IPS DF 6.9 (cell line): ENCODE results near the gene DDX10.

ENCODE experiments used
- DNase-seq: peaks from one replicate; pipeline ENCODE4 v3.0.0-alpha.2; 2013; ENCODE audit warnings: low read depth, low spot score
- H3K27ac ChIP-seq: one replicate; pipeline ENCODE4 v1.5.1; 2013; ENCODE audit warnings: low read length, control low read depth
- H3K27me3 ChIP-seq: 2 replicates; pipeline ENCODE4 v1.6.1; 2013; ENCODE audit warnings: mild to moderate bottlenecking, low read length; ENCODE audit not compliant: control insufficient read depth, insufficient read depth
- H3K36me3 ChIP-seq: 2 replicates; pipeline ENCODE4 v1.6.1; 2013; ENCODE audit warnings: low read length; ENCODE audit not compliant: control insufficient read depth, insufficient read depth
- H3K4me1 ChIP-seq: 2 replicates; pipeline ENCODE4 v1.6.1; 2013; ENCODE audit warnings: low read length; ENCODE audit not compliant: control insufficient read depth, insufficient read depth
- H3K4me3 ChIP-seq: 2 replicates; pipeline ENCODE4 v1.5.1; 2013; ENCODE audit warnings: mild to moderate bottlenecking, low read length
- H3K9me3 ChIP-seq: 2 replicates; pipeline ENCODE4 v1.6.1; 2013; ENCODE audit warnings: low read length, inconsistent platforms; ENCODE audit not compliant: control insufficient read depth, insufficient read depth
- WGBS: extraction: QIAGEN DNeasy Blood & Tissue Kit; methylation state at CpG from one replicate; pipeline ENCODE4 v1.1.7; 2013; ENCODE audit warnings: mixed read lengths, missing lambda C conversion rate; ENCODE audit not compliant: insufficient read length, insufficient coverage; 5-methylcytosine and 5-hydroxymethylcytosine counted together

DDX10 gene

DNA sequence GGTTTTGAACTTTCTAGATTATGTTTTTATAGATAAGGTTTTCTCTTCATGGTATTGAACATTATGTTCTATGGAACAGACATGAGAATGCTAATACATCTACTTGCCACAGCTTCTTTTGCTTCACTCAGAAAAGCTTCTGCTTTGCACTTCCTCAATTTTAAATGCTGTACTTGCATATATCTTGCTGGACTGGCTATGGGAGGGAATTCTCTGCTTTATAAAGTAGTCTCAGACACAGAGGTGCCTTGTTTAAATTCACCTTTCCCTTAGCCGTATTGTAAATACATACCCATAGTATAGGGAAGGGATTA, 173.9 kb downstream of the DDX10 start:
- H3K27ac ChIP-seq, result no peak overlapping the region
- H3K36me3 ChIP-seq, result no peaks in the 10 kb centered on the region
- no peaks in the 10 kb centered on the region for H3K9me3 ChIP-seq
- H3K4me1 ChIP-seq, result no peaks in the 10 kb centered on the region; the same call in 1 of the 2 replicates
- no peak for DNase-seq
- H3K27me3 ChIP-seq, result no peaks in the 10 kb centered on the region
- H3K4me3 ChIP-seq, result no peak overlapping the region
- WGBS, result no CpG with 5 or more reads among the region's 1 CpG

DNA sequence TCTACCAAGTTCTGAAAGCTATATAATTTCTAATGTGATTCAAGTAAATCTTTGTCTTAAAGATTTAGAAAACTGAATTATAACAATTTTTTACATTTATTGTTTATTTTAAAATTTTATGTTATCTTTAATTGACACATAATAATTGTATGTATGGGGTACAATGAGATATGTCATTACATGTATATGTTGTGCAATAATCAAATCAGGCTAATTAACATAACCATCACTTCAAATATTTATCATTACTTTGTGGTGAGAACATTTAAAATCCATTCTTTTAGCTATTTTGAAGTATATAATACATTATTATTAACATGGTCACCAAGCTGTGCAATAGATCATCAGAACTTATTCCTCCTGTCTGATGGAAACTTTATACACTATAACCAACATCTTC, 181.1 kb downstream of the DDX10 start:
- Histone ChIP-seq H3K27ac (no peak overlapping the region), H3K4me3 (no peak overlapping the region), H3K4me1 (no peaks in the 10 kb centered on the region), H3K9me3 (no peaks in the 10 kb centered on the region), H3K36me3 (no peaks in the 10 kb centered on the region), H3K27me3 (no peaks in the 10 kb centered on the region)
- DNase-seq, result no peak

DNA sequence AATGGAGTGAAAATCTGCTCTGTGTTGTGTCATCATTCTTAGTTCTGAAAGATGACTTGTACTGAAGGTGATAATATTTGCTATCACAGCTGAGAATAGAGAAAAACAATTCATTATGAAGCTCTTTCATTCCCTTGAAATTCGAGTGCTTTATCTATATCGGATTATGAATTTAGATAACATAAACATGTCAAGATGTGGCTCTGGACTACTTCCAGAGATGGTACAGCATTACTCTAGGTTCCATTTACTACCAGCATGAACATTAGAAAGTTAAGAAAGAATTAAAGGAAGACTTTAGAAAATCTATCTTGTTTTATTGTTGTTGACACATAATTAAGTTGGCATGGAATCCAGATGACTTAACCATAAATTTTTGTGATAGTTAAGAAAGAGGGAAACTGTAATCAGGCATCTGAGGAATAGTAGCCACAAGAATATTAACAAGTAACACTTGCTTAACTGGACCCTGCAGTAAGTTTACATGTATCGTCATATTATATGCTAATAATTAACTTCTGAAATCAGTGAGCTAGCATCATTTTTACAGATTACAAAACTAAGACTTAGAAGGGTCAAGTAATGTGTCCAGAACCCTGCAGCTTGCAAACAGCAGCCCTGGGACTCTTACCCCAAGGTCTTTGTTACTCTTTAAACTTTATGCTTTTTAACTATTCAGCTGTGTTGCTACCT, 182.6 kb downstream of the DDX10 start:
- Histone ChIP-seq H3K36me3 (no peaks in the 10 kb centered on the region), H3K27ac (no peak overlapping the region), H3K4me3 (no peak overlapping the region), H3K9me3 (no peaks in the 10 kb centered on the region), H3K4me1 (no peaks in the 10 kb centered on the region), H3K27me3 (no peaks in the 10 kb centered on the region)
- WGBS, result no CpG with 5 or more reads among the region's 3 CpGs
- no peak for DNase-seq

DNA sequence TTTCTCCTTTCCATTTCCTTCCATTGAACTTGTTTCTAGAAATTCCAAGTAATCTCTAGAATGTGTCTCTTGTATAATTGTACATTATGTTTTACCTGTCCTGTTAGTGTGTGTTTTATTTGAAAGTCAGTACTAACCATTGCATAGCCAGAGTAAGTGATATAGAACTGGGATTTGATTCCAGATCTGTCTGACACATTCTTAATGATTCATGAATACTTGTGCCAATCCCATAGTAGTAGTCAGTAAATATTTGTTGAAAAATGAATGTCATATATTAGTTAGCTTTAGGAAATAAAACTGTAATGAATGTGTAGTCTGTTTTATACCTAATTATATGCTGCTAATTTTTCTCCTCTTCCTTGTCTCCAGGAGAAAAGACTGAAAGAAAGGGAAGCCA, 186.9 kb downstream of the DDX10 start:
- no peaks in the 10 kb centered on the region for H3K27me3 ChIP-seq
- DNase-seq, result no peak
- no peaks in the 10 kb centered on the region for H3K4me1 ChIP-seq
- H3K36me3 ChIP-seq, result no peaks in the 10 kb centered on the region
- no peaks in the 10 kb centered on the region for H3K9me3 ChIP-seq
- H3K27ac ChIP-seq, result no peak overlapping the region
- no peak overlapping the region for H3K4me3 ChIP-seq

DNA sequence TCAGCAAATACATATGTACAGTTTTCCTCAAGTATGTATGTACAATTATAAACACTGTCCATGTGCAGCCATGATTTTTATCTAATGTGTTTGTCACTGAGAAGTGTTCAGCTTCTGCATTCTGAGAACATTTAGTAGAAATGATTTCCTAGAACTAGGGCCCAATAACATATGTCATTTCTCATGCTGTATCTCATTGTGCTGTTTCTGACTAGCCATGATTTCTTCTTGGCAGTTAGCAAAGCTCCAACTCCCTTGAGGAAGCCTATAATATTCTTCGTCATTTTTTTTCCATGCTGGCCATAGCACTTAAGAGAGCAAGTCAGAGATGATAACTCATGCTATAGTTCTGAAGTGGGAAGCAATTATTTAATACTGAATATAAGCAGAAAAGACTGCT, 187.8 kb downstream of the DDX10 start:
- Histone ChIP-seq H3K36me3 (no peaks in the 10 kb centered on the region), H3K4me3 (no peak overlapping the region), H3K4me1 (no peaks in the 10 kb centered on the region), H3K27ac (no peak overlapping the region), H3K9me3 (no peaks in the 10 kb centered on the region), H3K27me3 (no peaks in the 10 kb centered on the region)
- WGBS, result no CpG with 5 or more reads among the region's 1 CpG
- DNase-seq, result no peak

DNA sequence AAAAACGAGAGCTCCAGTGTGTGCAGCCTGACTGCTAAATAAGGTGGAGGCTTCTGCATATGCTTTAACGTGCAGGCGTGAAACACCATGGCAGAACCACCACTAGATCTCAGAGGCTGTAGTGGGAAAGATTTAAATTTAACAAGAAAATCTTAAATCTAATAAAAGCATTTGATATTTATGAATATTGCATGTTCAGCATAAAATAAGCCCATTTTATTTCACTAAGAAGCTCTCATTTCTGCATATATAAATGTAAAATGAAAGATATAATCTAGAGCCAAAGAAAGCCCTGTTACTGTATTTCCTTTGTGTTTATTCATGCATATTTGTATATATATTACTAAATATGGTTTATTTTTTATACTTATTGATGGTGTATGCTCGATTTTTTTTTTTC, 188.3 kb downstream of the DDX10 start:
- Histone ChIP-seq H3K36me3 (no peaks in the 10 kb centered on the region), H3K27me3 (no peaks in the 10 kb centered on the region), H3K4me3 (no peak overlapping the region), H3K9me3 (no peaks in the 10 kb centered on the region), H3K4me1 (no peaks in the 10 kb centered on the region), H3K27ac (no peak overlapping the region)
- no CpG with 5 or more reads among the region's 4 CpGs for WGBS
- no peak for DNase-seq

DNA sequence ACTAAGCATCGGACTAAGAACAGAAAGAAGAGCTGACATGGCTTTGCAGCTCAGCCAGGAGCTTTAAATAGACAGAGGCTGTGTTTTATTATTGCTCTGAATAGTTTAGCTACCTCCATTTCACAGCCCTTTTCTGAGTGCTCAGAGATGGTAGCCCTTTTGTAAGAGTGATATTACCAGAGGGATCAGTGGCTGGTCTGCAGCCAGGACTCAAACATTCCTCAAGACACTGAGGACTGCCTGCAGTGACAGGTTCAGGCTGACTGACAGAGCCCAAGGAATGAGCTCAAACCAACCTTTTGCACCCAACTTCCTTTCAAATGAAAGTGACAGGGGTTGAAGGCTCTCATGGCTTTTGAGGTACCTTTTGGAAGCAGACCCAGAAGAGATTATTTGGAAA, 189.0 kb downstream of the DDX10 start:
- no CpG with 5 or more reads among the region's 1 CpG for WGBS
- Histone ChIP-seq H3K36me3 (no peaks in the 10 kb centered on the region), H3K27ac (no peak overlapping the region), H3K4me1 (no peaks in the 10 kb centered on the region), H3K9me3 (no peaks in the 10 kb centered on the region), H3K4me3 (no peak overlapping the region), H3K27me3 (no peaks in the 10 kb centered on the region)
- DNase-seq, result no peak

DNA sequence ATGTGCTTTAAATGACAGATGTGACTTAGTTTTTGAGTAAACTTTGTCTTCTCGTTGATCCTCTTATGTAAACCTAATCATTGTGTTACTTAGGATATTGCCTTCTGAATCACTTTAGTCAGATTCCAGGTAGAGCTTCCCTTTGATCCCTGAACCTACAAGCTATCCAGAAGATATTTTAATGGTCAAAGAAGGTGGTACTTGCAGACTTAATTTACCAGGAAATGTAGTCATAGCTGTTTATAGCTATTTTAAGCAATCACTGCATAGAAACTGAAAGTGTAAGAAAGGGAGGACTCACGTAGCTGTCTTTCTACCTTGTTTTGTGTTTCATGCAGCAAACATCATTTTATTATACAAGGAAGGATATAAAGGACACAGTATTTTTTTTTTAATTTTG, 189.5 kb downstream of the DDX10 start:
- Histone ChIP-seq H3K9me3 (no peaks in the 10 kb centered on the region), H3K27me3 (no peaks in the 10 kb centered on the region), H3K27ac (no peak overlapping the region), H3K36me3 (no peaks in the 10 kb centered on the region), H3K4me1 (no peaks in the 10 kb centered on the region), H3K4me3 (no peak overlapping the region)
- WGBS, result no CpG with 5 or more reads among the region's 2 CpGs
- no peak for DNase-seq

DNA sequence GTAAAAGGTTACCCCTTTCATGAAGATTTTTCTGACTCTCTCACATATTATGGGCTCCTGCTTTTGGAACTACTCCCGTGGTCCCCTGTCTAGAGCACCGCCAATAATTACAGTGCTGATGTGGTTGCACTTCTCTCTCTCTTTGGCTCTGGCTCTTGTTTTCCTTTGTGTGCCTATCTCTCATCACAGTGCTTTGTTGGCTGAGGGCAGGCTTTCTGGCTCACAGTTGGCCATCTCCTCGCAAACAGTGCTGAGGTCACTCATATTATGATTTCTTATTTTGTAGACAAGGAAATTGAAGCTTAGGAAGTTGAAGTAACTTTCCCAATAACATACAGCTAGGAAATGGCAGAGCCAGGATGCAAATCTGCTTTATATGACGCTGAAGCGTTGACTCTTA, 192.5 kb downstream of the DDX10 start:
- no peaks in the 10 kb centered on the region for H3K36me3 ChIP-seq
- H3K27me3 ChIP-seq, result no peaks in the 10 kb centered on the region
- no peak overlapping the region for H3K4me3 ChIP-seq
- DNase-seq, result no peak
- H3K4me1 ChIP-seq, result no peaks in the 10 kb centered on the region
- H3K9me3 ChIP-seq, result no peaks in the 10 kb centered on the region
- WGBS, result no CpG with 5 or more reads among the region's 5 CpGs
- H3K27ac ChIP-seq, result no peak overlapping the region

DNA sequence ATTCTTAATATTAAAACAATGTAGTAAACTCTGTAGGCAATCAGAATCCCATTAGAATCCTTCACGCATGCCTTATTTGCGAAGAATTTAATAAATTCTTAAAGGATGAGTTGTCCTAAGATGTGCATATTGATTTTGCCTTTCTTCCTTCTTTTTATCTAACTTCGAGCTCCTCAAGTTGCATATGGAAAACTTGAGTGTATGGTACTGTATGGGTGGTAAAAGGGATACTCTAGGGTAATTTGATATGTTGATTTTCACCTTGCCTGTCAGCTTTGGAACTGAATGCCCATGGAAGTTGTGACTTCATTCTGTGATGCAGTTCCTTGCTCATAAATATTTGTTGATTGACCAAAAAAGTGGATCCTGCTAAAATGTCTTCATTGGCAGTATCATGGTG, 193.8 kb downstream of the DDX10 start:
- Histone ChIP-seq H3K4me3 (no peak overlapping the region), H3K9me3 (no peaks in the 10 kb centered on the region), H3K4me1 (no peaks in the 10 kb centered on the region), H3K36me3 (no peaks in the 10 kb centered on the region), H3K27me3 (no peaks in the 10 kb centered on the region), H3K27ac (no peak overlapping the region)
- WGBS, result no CpG with 5 or more reads among the region's 3 CpGs
- no peak for DNase-seq

DNA sequence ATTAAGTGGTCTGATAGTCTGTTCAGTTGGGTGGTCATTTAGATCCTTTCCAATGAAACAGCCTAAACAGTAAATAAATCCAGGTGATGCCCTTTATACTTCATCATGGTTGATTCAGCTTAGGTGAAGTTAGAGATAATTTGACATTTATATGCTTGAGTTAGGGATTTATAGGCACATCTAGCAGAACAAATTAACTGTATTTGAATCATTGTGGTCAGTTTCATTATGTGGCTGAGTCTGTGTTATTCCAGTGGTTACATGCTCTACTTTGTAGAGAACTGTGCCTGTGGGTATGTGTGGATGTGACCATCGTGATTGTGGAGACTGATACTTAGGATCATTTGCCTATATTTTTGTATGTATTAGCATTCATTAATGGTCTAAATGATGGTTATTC, 194.6 kb downstream of the DDX10 start:
- no CpG with 5 or more reads among the region's 1 CpG for WGBS
- Histone ChIP-seq H3K4me3 (no peak overlapping the region), H3K4me1 (no peaks in the 10 kb centered on the region), H3K36me3 (no peaks in the 10 kb centered on the region), H3K9me3 (no peaks in the 10 kb centered on the region), H3K27me3 (no peaks in the 10 kb centered on the region), H3K27ac (no peak overlapping the region)
- DNase-seq, result no peak
